CD14-positive monocyte (primary cell): ENCODE results near the gene SLC26A6. TPM values are rescaled to one million over a fixed set of nuclear protein-coding genes. Genes with fewer than 3 reads are reported as not detected.

Experiments
- DNase-seq, 3 donors: peaks; one replicate each; pipeline ENCODE4 v3.0.0-alpha.2; 2011 to 2022
- H2AFZ ChIP-seq: 2 replicates; pipeline ENCODE4 v1.6.0; 2012; ENCODE audit warnings: mild to moderate bottlenecking, low read depth, low read length, inconsistent platforms; ENCODE audit not compliant: insufficient read depth, poor library complexity, severe bottlenecking
- H3K27ac ChIP-seq, 2 donors: 1 replicate in 1 of 2; 2 replicates in 1 of 2; pipeline ENCODE4 v1.5.1; 2012 to 2013; ENCODE audit warnings: low read length in 2 of 2, control low read depth in 1 of 2, inconsistent platforms in 1 of 2, low read depth in 1 of 2, mild to moderate bottlenecking in 1 of 2
- H3K27me3 ChIP-seq, 2 donors: one replicate each; pipeline versions ENCODE4 v1.6.0 to v1.6.1; 2011 to 2013; ENCODE audit warnings: low read length in 2 of 2; ENCODE audit not compliant: control insufficient read depth in 2 of 2, insufficient read depth in 2 of 2
- H3K36me3 ChIP-seq, 2 donors: replicated peaks in 1 of 2; 1 replicate in 1 of 2; 2 replicates in 1 of 2; pipeline versions ENCODE4 v1.5.1 to v1.6.1; 2012 to 2013; ENCODE audit warnings: low read length in 2 of 2, control low read depth in 1 of 2, inconsistent platforms in 1 of 2, mild to moderate bottlenecking in 1 of 2; ENCODE audit not compliant: insufficient read depth in 2 of 2, control insufficient read depth in 1 of 2
- H3K4me1 ChIP-seq, 2 donors: 1 replicate in 1 of 2; 2 replicates in 1 of 2; pipeline versions ENCODE4 v1.5.1 to v1.6.1; 2012 to 2013; ENCODE audit warnings: low read length in 2 of 2, control low read depth in 1 of 2, inconsistent platforms in 1 of 2, mild to moderate bottlenecking in 1 of 2, moderate library complexity in 1 of 2; ENCODE audit not compliant: insufficient read depth in 2 of 2, control insufficient read depth in 1 of 2
- H3K4me2 ChIP-seq: replicated peaks from 2 replicates; pipeline ENCODE3; 2012; ENCODE audit warnings: low read length, moderate library complexity, mild to moderate bottlenecking; ENCODE audit not compliant: poor library complexity, severe bottlenecking; ENCODE audit errors: extremely low read depth
- H3K4me3 ChIP-seq, 3 experiments: fragments of 200-600 bp in 1 of 3; sonication (generic) in 1 of 3; replicated peaks in 1 of 3; 1 replicate in 2 of 3; 2 replicates in 1 of 3; pipeline ENCODE4 v1.5.1; 2011 to 2013; ENCODE audit warnings: low read length in 3 of 3, mild to moderate bottlenecking in 3 of 3, control low read depth in 2 of 3, low read depth in 2 of 3, inconsistent platforms in 1 of 3, moderate library complexity in 1 of 3
- H3K79me2 ChIP-seq: 2 replicates; pipeline ENCODE4 v1.6.0; 2012; ENCODE audit warnings: mild to moderate bottlenecking, control low read depth, inconsistent platforms, low read length, moderate library complexity; ENCODE audit not compliant: insufficient read depth
- H3K9ac ChIP-seq: 2 replicates; pipeline ENCODE4 v1.6.0; 2017; ENCODE audit warnings: low read length, mild to moderate bottlenecking; ENCODE audit not compliant: insufficient read depth, poor library complexity, severe bottlenecking
- H3K9me3 ChIP-seq, 2 donors: replicated peaks in 1 of 2; 1 replicate in 1 of 2; 2 replicates in 1 of 2; pipeline versions ENCODE4 v1.5.1 to v1.6.1; 2012 to 2013; ENCODE audit warnings: low read length in 2 of 2, control low read depth in 1 of 2; ENCODE audit not compliant: control insufficient read depth in 1 of 2, insufficient read depth in 1 of 2
- H4K20me1 ChIP-seq: 2 replicates; pipeline ENCODE4 v1.6.0; 2012; ENCODE audit warnings: mild to moderate bottlenecking, low read length, control low read depth, moderate library complexity; ENCODE audit not compliant: insufficient read depth
- H3K27ac Mint-ChIP-seq, 7 donors: one replicate each; pipeline ENCODE4 v1.8.0; 2020; ENCODE audit warnings: mild to moderate bottlenecking in 7 of 7, mixed read lengths in 7 of 7, moderate library complexity in 6 of 7, inconsistent platforms in 2 of 7
- H3K27me3 Mint-ChIP-seq, 3 donors: one replicate each; pipeline ENCODE4 v1.8.0; 2021 to 2022; ENCODE audit warnings: low read depth in 3 of 3, mild to moderate bottlenecking in 3 of 3, mixed read lengths in 3 of 3, moderate library complexity in 3 of 3, inconsistent platforms in 1 of 3
- H3K36me3 Mint-ChIP-seq, 2 donors: one replicate each; pipeline ENCODE4 v1.8.0; 2020; ENCODE audit warnings: mixed read lengths in 2 of 2, inconsistent platforms in 1 of 2, mild to moderate bottlenecking in 1 of 2
- H3K4me1 Mint-ChIP-seq: one replicate; pipeline ENCODE4 v1.8.0; 2020; ENCODE audit warnings: mild to moderate bottlenecking, mixed read lengths
- H3K4me3 Mint-ChIP-seq, 2 donors: one replicate each; pipeline ENCODE4 v1.8.0; 2020; ENCODE audit warnings: mild to moderate bottlenecking in 2 of 2, mixed read lengths in 2 of 2, moderate library complexity in 1 of 2
- H3K9me3 Mint-ChIP-seq, 7 donors: one replicate each; pipeline ENCODE4 v1.8.0; 2020 to 2022; ENCODE audit warnings: mixed read lengths in 7 of 7, mild to moderate bottlenecking in 6 of 7, moderate library complexity in 6 of 7, inconsistent platforms in 2 of 7
- WGBS: methylation state at CpG from one replicate; pipeline ENCODE4 v1.1.5; 2013; ENCODE audit warnings: missing lambda C conversion rate; ENCODE audit not compliant: insufficient coverage; 5-methylcytosine and 5-hydroxymethylcytosine counted together
- intact Hi-C, 2 donors: fragments of 100-400 bp; cut with micrococcal nuclease; formaldehyde crosslinking; loops; one replicate each; pipeline versions ENCODE4 v1.15.0 to v1.15.1; 2023
- polyA plus RNA-seq, 3 donors: library from polyadenylated mRNA; depleted of rRNA in 1 of 3; unstranded in 2 of 3; stranded (reverse) in 1 of 3; fragments of 300-500 nt in 2 of 3; fragments of >200 nt in 1 of 3; fragmentation: Illumina TruSeq in 2 of 3; gene quantifications; 1 replicate in 2 of 3; 2 replicates in 1 of 3; pipeline ENCODE4 v1.2.3, GENCODE V29; 2012 to 2021
- TF ChIP-seq, protein P1 (sequence below): fragments of 200-600 bp; IDR thresholded peaks from one replicate; pipeline ENCODE4 v1.8.0; 2022; ENCODE audit warnings: antibody characterized with exemption, mild to moderate bottlenecking

SLC26A6 gene
- polyA plus RNA-seq, 3 donors: 16.3 to 92.8 (median 20.4) TPM

DNA sequence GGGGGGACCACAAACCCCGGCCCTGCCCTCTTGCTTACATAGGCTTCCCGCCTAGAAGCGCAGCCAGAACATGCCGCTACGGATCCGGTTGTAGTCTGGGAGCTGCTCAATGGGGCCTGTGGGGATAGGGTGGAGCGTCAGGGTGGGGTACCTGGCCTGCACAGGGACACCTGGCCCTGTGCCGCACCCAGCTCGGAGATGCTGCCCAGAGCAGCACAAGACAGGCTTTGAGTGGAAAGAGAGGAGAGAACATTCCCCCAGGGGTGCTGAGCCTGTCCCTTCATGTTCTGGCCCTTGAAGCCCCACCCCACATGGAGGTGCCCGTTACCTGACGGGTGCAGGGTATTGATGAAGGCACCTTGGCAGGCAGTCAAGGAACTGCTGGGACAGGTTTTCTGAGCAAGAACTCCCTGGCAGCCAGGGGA, 36.2 kb downstream of the SLC26A6 start:
- Histone ChIP-seq H3K36me3 (peaks cover 64 to 70% of the 10 kb centered on the region in 2 donors), H3K9ac (no peak overlapping the region), H3K4me1 (peaks cover 6 to 14% of the 10 kb centered on the region in 2 donors), H2AFZ (no peak overlapping the region), H3K4me3 (no peak overlapping the region), H3K4me2 (no peak overlapping the region), H4K20me1 (peaks cover 54% of the 10 kb centered on the region), H3K27me3 (peaks cover 6 to 22% of the 10 kb centered on the region in 2 donors), H3K27ac (no peak overlapping the region), H3K79me2 (no peaks in the 10 kb centered on the region), H3K9me3 (no peaks in the 10 kb centered on the region)
- Mint-ChIP-seq H3K4me1 (peaks cover 12% of the 10 kb centered on the region), H3K27me3 (peaks cover 23 to 27% (median 25%) of the 10 kb centered on the region in 3 donors), H3K4me3 (no peak overlapping the region), H3K36me3 (peaks cover 72 to 73% of the 10 kb centered on the region in 2 donors), H3K27ac (no peak overlapping the region), H3K9me3 (peaks cover 0 to 6% (median 0%) of the 10 kb centered on the region in 7 donors)
- WGBS: 96% methylated on average over 3 of the region's 11 CpGs
- TF ChIP-seq, protein P1, sequence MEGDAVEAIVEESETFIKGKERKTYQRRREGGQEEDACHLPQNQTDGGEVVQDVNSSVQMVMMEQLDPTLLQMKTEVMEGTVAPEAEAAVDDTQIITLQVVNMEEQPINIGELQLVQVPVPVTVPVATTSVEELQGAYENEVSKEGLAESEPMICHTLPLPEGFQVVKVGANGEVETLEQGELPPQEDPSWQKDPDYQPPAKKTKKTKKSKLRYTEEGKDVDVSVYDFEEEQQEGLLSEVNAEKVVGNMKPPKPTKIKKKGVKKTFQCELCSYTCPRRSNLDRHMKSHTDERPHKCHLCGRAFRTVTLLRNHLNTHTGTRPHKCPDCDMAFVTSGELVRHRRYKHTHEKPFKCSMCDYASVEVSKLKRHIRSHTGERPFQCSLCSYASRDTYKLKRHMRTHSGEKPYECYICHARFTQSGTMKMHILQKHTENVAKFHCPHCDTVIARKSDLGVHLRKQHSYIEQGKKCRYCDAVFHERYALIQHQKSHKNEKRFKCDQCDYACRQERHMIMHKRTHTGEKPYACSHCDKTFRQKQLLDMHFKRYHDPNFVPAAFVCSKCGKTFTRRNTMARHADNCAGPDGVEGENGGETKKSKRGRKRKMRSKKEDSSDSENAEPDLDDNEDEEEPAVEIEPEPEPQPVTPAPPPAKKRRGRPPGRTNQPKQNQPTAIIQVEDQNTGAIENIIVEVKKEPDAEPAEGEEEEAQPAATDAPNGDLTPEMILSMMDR: no peak
- intact Hi-C loops: no loop called here
- no peak for DNase-seq

DNA sequence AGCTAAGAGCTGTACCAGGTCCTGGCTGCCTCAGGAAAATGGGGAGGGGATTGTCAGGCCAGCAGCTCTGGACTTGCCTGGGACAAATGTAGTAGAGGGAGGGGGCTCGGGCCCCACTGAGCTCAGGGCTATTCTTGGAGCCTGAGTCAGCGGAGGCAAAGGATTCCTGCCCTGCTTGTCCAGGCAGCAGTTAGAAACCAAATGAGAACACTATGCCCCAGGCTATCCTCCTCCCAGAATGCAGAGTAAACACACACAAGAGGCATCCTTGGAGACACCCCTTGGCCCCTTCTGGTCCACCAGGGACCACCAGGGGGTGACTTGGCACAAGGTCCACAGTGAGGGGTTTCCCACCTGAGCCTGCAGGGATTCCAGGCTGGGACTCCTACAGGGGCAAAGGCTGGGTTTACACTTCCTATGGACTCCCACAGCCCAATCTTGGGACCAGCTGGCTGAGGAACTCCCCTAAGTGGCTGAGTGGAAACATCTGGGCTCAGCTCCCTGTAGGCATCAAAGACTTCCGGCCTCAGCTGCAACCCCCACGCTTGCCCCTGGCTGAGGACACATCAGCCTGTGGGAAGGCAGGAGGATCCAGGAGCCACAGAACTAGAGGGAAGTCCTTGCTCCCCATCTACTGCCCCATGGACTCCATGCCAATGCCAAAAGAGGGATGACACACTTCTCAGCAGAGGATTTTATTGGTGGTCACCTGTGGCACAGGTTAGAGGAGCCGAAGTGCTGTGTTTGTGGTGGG, 36.8 kb downstream of the SLC26A6 start:
- intact Hi-C loops: no loop called here
- peaks cover 12% of the 10 kb centered on the region for H3K4me1 Mint-ChIP-seq
- peaks cover 0 to 6% (median 0%) of the 10 kb centered on the region in 7 donors for H3K9me3 Mint-ChIP-seq
- no peak overlapping the region for H2AFZ ChIP-seq
- H3K4me1 ChIP-seq: peaks cover 6 to 14% of the 10 kb centered on the region in 2 donors
- WGBS: 80% methylated on average over 4 of the region's 5 CpGs
- no peak for DNase-seq
- H3K79me2 ChIP-seq: no peaks in the 10 kb centered on the region
- H3K9me3 ChIP-seq: no peaks in the 10 kb centered on the region
- H3K27ac Mint-ChIP-seq: peak overlapping the region in 2 of 7 donors; percentile 30 to 87
- peaks cover 48% of the 10 kb centered on the region for H4K20me1 ChIP-seq
- no peak overlapping the region for H3K27ac ChIP-seq
- H3K9ac ChIP-seq: no peak overlapping the region
- peaks cover 58 to 64% of the 10 kb centered on the region in 2 donors for H3K36me3 ChIP-seq
- TF ChIP-seq, protein P1: no peak
- H3K4me3 Mint-ChIP-seq: no peak overlapping the region
- peaks cover 29 to 31% (median 31%) of the 10 kb centered on the region in 3 donors for H3K27me3 Mint-ChIP-seq
- no peak overlapping the region for H3K4me2 ChIP-seq
- H3K36me3 Mint-ChIP-seq: peaks cover 66 to 68% of the 10 kb centered on the region in 2 donors
- H3K4me3 ChIP-seq: no peak overlapping the region
- H3K27me3 ChIP-seq: peaks cover 6 to 27% of the 10 kb centered on the region in 2 donors
